ENCODE results near the gene TANC1. TPM values are rescaled to one million over a fixed set of nuclear protein-coding genes. Genes with fewer than 3 reads are reported as not detected.

Gene TANC1
- total RNA-seq, 1 experiment from 2014 or later = 2.5 TPM

DNA sequence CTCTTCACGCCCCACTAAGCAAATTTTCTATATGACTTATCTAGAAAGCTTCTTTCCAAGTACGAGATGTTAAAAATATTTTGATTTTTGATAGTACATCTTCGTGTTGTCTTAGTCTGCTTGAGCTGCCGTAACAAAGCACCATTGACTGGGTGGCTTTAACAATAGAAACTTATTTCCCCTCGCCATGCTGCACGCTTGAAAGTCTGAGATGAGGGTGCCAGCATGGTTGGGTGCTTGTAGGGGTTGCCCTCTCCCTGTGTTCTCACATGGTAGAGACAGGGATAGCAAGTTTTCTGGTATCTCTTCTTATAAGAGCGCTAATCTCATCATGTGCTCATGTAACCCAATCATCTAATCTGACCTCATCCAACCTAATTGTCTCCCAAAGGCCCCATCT is 106.2 kb downstream of the TANC1 start:
- H2BK120ac ChIP-seq (ENCODE audit: low read depth, low read length, poor library complexity, severe bottlenecking) = no peak overlapping the region
- H3K36me3 Mint-ChIP-seq (ENCODE audit: insufficient read depth in 1 of 3, low read depth in 3 of 3) = no peaks in the 10 kb centered on the region
- no peaks in the 10 kb centered on the region for H3K27me3 ChIP-seq (ENCODE audit: insufficient read depth, low read length)
- no peak overlapping the region for H4K91ac ChIP-seq (ENCODE audit: insufficient read length, low read depth, low read length)
- no peak overlapping the region for H3K23ac ChIP-seq (ENCODE audit: insufficient read length, low read depth, low read length)
- peaks cover 0 to 14% of the 10 kb centered on the region in 2 experiments; a peak in 3 of 4 replicates for H3K4me1 Mint-ChIP-seq
- H3K23me2 ChIP-seq (ENCODE audit: insufficient read length, low read depth, low read length, poor library complexity, severe bottlenecking) = no peaks in the 10 kb centered on the region
- no peak overlapping the region for H4K5ac ChIP-seq (ENCODE audit: insufficient read length, low read depth, low read length)
- H3K4me3 Mint-ChIP-seq = no peak overlapping the region
- H3K9me3 ChIP-seq (ENCODE audit: control insufficient read depth, low read depth, low read length) = no peaks in the 10 kb centered on the region
- TF ChIP-seq, protein P1, sequence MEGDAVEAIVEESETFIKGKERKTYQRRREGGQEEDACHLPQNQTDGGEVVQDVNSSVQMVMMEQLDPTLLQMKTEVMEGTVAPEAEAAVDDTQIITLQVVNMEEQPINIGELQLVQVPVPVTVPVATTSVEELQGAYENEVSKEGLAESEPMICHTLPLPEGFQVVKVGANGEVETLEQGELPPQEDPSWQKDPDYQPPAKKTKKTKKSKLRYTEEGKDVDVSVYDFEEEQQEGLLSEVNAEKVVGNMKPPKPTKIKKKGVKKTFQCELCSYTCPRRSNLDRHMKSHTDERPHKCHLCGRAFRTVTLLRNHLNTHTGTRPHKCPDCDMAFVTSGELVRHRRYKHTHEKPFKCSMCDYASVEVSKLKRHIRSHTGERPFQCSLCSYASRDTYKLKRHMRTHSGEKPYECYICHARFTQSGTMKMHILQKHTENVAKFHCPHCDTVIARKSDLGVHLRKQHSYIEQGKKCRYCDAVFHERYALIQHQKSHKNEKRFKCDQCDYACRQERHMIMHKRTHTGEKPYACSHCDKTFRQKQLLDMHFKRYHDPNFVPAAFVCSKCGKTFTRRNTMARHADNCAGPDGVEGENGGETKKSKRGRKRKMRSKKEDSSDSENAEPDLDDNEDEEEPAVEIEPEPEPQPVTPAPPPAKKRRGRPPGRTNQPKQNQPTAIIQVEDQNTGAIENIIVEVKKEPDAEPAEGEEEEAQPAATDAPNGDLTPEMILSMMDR (conservative IDR thresholded peaks at IDR 0.05) = no peak
- no peak overlapping the region for H3K27ac Mint-ChIP-seq
- H2BK20ac ChIP-seq (ENCODE audit: low read depth, low read length, poor library complexity, severe bottlenecking) = no peak overlapping the region
- H2BK15ac ChIP-seq (ENCODE audit: low read depth, low read length) = no peak overlapping the region
- H3T11ph ChIP-seq (ENCODE audit: low read length) = no peak overlapping the region
- no peaks in the 10 kb centered on the region for H4K20me1 ChIP-seq (ENCODE audit: control insufficient read depth, insufficient read depth, insufficient read length)
- no peak overlapping the region for H3K4ac ChIP-seq (ENCODE audit: low read depth, low read length)
- H3K56ac ChIP-seq (ENCODE audit: insufficient read length, low read depth, low read length) = no peak overlapping the region
- no peak overlapping the region for H2BK5ac ChIP-seq (ENCODE audit: insufficient read length, low read length)
- no peak overlapping the region for H3K14ac ChIP-seq (ENCODE audit: insufficient read depth, low read length)
- no peak overlapping the region for H2BK12ac ChIP-seq (ENCODE audit: insufficient read length, low read depth, low read length)
- WGBS (ENCODE audit: extremely low coverage, insufficient read length, low lambda C conversion rate) = no CpG with 5 or more reads among the region's 7 CpGs
- no peak overlapping the region for H2AK5ac ChIP-seq (ENCODE audit: insufficient read length, low read length)
- no peak overlapping the region for H3K9ac ChIP-seq (ENCODE audit: extremely low read depth, insufficient read length, low read length)
- H3K4me1 ChIP-seq (ENCODE audit: insufficient read depth, low read length) = no peaks in the 10 kb centered on the region
- H3K9me3 Mint-ChIP-seq = no peaks in the 10 kb centered on the region
- H3K27ac ChIP-seq (ENCODE audit: insufficient read length, low read depth, low read length) = no peak overlapping the region
- no peak overlapping the region for H2AFZ ChIP-seq (ENCODE audit: low read length)
- no peak for DNase-seq
- H3K4me2 ChIP-seq (ENCODE audit: insufficient read depth, insufficient read length, low read length) = no peak overlapping the region
- H3K18ac ChIP-seq (ENCODE audit: insufficient read length, low read depth, low read length) = no peak overlapping the region
- no peaks in the 10 kb centered on the region for H3K79me2 ChIP-seq (ENCODE audit: insufficient read depth, low read length)
- no peak overlapping the region for H4K8ac ChIP-seq (replicated peaks; ENCODE audit: insufficient read length, low read depth, low read length)
- H3K79me1 ChIP-seq (ENCODE audit: insufficient read depth, low read depth, low read length, poor library complexity, severe bottlenecking) = no peaks in the 10 kb centered on the region
- H3K27me3 Mint-ChIP-seq (ENCODE audit: low read depth) = no peaks in the 10 kb centered on the region
